SJSA1 (cell line): ENCODE results near the gene GALNTL6. TPM values are rescaled to one million over a fixed set of nuclear protein-coding genes. Genes with fewer than 3 reads are reported as not detected.
"Not testable (repeated sequence)": the region's sequence is repeated elsewhere in the genome, so short reads cannot be mapped to it uniquely, and the experiment has no call there.

Experiments used
- DNase-seq, 2 experiments: peaks; one replicate each; pipeline ENCODE4 v3.0.0-alpha.2; 2015 to 2020; ENCODE audit warnings: low spot score in 2 of 2, low read depth in 1 of 2
- H3K27ac ChIP-seq: fragments of 250-450 bp; sonication (Bioruptor Pico); 2 replicates; pipeline ENCODE4 v1.5.1; 2020; ENCODE audit warnings: mild to moderate bottlenecking, moderate library complexity
- H3K27me3 ChIP-seq: fragments of 250-450 bp; sonication (Bioruptor Pico); replicated peaks from 2 replicates; pipeline ENCODE4 v1.5.1; 2020; ENCODE audit warnings: mild to moderate bottlenecking, moderate library complexity
- H3K36me3 ChIP-seq: fragments of 250-450 bp; sonication (Bioruptor Pico); 2 replicates; pipeline ENCODE4 v1.5.1; 2020; ENCODE audit warnings: mild to moderate bottlenecking
- H3K4me1 ChIP-seq: fragments of 250-450 bp; sonication (Bioruptor Pico); replicated peaks from 2 replicates; pipeline ENCODE4 v1.6.1; 2021; ENCODE audit warnings: mild to moderate bottlenecking
- H3K4me3 ChIP-seq: fragments of 250-450 bp; sonication (Bioruptor Pico); 2 replicates; pipeline ENCODE4 v1.5.1; 2020; ENCODE audit warnings: mild to moderate bottlenecking
- H3K9me3 ChIP-seq: fragments of 250-450 bp; sonication (Bioruptor Pico); replicated peaks from 2 replicates; pipeline ENCODE4 v1.5.1; 2020; ENCODE audit warnings: mild to moderate bottlenecking
- total RNA-seq: library from RNA; depleted of rRNA; stranded (reverse); fragments of >200 nt; shearing (Covaris generic); gene quantifications from 2 replicates; pipeline ENCODE4 v1.2.3, GENCODE V29; 2014

The GALNTL6 gene
- total RNA-seq, 1 experiment from 2014 or later = 0.08 TPM

DNA sequence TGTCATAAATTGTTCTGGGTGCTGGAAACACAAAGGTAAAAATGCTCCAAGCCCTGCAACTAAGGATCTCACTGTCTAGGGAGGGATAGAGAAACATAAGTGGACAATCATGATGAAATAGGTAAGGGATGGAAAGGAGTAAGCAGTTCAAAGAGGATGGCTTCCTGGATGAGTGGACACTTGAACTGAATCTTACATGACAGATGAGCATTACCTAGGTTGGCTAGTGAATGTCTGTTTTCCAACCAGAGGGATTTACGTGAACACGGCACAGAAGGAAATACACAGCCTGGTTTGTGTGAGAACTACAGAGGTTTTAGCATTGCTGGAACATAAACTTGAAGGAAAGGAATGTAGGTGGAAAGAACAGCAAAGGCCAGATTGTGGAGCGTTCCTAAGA, 1205.2 kb downstream of the GALNTL6 start:
- Histone ChIP-seq H3K27ac (no peak overlapping the region), H3K27me3 (peaks cover 10% of the 10 kb centered on the region), H3K4me1 (no peaks in the 10 kb centered on the region), H3K9me3 (no peaks in the 10 kb centered on the region), H3K4me3 (no peak overlapping the region), H3K36me3 (no peaks in the 10 kb centered on the region)
- no peak for DNase-seq

DNA sequence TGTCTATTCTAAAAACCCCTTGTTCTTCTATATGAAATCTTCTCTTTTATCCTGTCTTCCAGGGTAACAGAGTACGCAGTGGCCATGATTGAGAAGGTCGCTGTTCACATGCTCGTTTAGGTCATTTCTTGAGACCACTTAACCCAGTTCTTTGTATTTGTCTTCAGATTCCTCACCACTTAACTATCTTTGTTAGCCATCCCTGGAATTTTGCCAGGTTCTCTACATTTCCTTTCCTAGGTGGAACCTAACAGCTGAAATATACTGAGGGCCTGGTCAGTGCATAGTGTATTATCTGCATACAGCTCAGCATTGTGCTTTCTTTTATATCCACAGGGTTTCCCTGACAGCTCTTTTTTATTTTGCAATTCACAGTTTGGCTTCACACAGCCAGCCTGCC, 1206.5 kb downstream of the GALNTL6 start:
- Histone ChIP-seq H3K27me3 (peaks cover 13% of the 10 kb centered on the region), H3K4me3 (no peak overlapping the region), H3K27ac (no peak overlapping the region), H3K36me3 (no peaks in the 10 kb centered on the region), H3K9me3 (no peaks in the 10 kb centered on the region), H3K4me1 (no peaks in the 10 kb centered on the region)
- DNase-seq = no peak

DNA sequence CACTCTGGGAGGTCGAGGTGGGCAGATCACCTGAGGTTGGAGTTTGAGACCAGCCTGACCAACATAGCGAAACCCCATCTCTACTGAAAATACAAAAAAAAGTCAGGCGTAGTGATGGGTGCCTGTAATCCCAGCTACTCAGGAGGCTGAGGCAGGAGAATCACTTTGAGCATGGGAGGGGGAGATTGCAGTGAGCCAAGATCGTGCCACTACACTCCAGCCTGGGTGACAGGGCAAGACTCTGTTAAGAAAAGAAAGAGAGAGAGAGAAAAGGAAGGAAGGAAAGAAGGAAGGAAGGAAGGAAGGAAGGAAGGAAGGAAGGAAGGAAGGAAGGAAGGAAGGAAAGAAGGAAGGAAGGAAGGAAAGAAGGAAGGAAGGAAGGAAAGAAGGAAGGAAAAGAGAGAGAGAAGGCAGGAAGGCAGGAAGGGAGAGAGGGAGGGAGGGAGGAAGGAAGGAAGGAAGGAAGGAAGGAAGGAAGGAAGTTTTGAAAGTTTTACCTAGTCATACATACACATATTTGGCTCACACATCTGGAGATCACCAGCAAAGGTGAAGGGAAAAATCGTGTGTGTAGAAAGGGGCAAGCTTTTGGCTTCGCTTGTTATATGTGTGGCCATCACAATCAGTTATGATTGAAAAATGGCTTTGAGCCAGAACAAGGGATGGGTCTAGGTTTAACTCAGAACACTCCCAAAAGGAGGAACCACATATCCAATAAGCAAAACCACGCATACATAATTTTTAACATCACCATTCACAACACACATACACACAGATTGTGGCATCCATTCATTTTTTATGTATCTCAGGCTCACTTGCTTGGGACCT, 1208.8 kb downstream of the GALNTL6 start:
- H3K4me3 ChIP-seq, H3K27ac ChIP-seq, H3K4me1 ChIP-seq, H3K9me3 ChIP-seq, DNase-seq, H3K36me3 ChIP-seq: not testable (repeated sequence)
- H3K27me3 ChIP-seq = peaks cover 13% of the 10 kb centered on the region

DNA sequence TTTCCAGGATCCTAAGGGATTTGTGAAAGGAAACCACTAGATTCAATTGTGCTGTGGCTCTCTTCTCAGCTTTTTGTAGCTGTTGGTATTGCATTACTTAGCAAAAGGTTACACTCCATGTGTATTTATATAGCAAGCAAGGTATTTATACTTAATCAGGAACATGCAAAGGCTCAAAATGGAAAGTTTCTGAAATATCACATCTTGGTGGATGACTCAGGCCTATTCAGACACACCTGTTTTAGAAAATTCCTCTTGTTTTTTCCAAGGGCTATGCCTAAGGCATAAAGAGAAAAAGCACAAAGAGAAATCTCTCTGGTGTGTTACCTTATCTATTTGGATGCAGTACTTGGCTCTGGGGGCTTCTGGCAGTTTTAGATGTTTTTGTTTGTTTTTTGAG, 1211.0 kb downstream of the GALNTL6 start:
- Histone ChIP-seq H3K36me3 (no peaks in the 10 kb centered on the region), H3K4me1 (no peaks in the 10 kb centered on the region), H3K27me3 (peaks cover 22% of the 10 kb centered on the region), H3K4me3 (no peak overlapping the region), H3K27ac (no peak overlapping the region), H3K9me3 (no peaks in the 10 kb centered on the region)
- no peak for DNase-seq

DNA sequence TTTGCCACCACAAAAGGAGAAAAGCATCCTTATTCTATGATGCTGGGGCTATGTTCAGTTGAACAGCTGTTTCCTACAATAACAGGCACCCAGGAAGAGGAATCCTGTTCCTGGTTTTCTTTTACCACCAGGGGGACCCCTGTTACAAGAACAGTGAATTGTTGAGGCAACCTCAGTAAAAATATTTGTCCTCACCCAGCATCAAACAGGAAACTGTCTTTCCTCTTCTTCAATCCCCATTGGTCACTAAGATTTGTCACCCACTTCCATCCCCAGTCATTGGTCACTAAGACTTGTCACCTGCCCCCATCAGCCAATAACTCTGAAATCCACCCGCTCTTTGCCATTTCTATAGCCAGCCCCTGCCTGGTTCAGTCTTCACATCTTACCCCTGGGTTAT, 1211.9 kb downstream of the GALNTL6 start:
- Histone ChIP-seq H3K4me1 (no peaks in the 10 kb centered on the region), H3K9me3 (no peaks in the 10 kb centered on the region), H3K4me3 (no peak overlapping the region), H3K27me3 (peaks cover 26% of the 10 kb centered on the region), H3K36me3 (no peaks in the 10 kb centered on the region), H3K27ac (no peak overlapping the region)
- DNase-seq = peak; percentile 49 to 53

DNA sequence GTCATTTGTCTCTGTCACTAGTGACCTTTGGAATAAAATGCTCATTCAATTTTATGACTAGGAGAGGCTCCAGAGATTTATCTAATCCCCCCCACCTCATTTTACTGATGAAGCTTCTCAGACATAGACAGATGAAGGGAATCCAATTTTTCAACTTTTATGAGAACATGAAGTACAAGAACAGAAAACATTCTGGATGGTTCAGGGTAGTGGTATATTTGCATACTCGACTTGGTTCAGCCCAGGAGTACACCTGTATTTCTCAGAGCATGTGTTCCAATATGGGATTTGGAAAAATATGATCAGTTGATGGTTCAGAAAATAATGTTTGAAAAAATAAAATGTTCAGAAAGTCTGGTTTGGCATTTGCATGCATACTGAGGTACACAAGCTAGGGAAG, 1224.0 kb downstream of the GALNTL6 start:
- peaks cover 4% of the 10 kb centered on the region for H3K27me3 ChIP-seq
- no peaks in the 10 kb centered on the region for H3K36me3 ChIP-seq
- DNase-seq = no peak
- no peaks in the 10 kb centered on the region for H3K9me3 ChIP-seq
- H3K27ac ChIP-seq = no peak overlapping the region
- no peaks in the 10 kb centered on the region for H3K4me1 ChIP-seq
- no peak overlapping the region for H3K4me3 ChIP-seq

DNA sequence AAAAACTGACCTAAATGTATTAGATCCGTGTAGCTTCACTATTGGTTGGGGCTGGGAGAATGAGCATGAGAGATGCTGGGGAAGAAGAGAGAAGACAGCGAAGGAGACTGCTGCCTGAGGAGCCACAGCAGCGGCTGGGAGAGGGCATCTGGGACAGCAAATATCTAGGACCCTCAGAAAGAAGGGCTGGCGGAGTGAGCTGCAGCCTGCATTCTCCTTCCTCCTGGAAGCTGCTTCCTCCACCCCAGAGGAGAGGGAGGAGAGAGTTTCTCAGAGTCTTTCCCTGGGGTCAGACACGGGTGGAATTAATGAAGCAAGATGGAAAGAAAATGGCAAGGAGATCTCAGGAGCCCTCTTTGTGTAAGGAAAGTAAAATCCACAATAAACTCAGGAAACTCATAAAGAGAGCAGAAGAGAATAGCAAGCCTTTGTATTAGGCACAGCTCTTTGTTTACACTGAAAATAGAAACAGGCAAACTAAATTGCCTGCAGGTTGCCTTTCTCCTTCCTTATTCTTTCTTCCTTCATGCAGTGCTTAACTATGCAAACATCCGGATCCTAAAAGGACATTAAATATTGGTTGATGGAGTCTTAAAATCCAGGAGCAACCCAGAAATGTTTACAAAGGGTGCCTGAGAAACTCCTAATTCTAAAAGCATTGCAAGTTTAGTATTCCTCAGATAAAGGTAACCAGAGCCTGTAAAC, 1225.1 kb downstream of the GALNTL6 start:
- peaks cover 4% of the 10 kb centered on the region for H3K27me3 ChIP-seq
- H3K4me1 ChIP-seq = no peaks in the 10 kb centered on the region
- no peak overlapping the region for H3K27ac ChIP-seq
- no peak overlapping the region for H3K4me3 ChIP-seq
- no peak for DNase-seq
- no peaks in the 10 kb centered on the region for H3K36me3 ChIP-seq
- H3K9me3 ChIP-seq = no peaks in the 10 kb centered on the region

DNA sequence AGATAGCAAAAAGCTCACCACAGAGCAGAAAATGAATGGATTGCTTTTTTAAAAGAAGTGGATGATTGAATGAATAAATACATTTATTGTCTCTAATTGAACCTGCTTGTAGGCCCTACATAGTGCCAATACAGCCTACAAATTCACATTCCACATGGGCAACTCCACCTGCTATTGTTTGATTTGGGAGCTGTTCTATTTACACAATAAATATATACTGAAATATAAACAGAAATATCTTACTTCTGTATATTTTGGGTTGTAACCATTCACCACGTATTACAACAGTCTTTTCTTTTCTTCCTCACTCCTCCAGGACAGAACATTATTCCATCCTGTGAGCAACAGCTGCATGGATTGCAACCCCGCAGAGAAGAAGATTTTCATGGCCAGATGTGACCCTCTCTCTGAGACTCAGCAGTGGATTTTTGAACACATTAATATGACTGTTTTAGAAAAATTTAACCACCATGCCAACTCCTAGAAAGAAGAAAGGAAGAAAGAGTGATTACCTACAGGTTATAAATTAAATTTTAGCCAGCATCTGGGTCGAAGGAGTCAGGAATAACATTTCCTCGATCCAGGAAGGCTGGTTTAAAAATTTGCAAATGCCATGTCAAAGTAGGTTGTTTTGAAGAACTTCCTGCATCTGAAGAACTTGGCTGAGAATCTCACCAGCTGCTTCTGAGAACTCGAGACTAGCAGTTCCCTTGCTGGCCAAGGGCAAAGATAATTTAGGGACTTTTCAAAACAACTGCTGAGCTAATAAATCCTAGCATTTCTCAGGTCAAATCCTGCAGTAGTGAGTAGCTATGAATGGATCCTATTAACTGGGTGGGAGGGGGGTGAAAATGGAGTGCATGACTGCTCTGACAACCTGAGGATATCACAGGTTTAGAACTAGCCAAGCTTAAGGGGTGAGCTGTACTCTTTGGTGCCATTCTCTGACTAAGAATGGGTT, 1226.7 kb downstream of the GALNTL6 start:
- Histone ChIP-seq H3K4me3 (no peak overlapping the region), H3K4me1 (no peaks in the 10 kb centered on the region), H3K27me3 (peaks cover 5% of the 10 kb centered on the region), H3K27ac (no peak overlapping the region), H3K36me3 (no peaks in the 10 kb centered on the region), H3K9me3 (no peaks in the 10 kb centered on the region)
- DNase-seq = no peak

DNA sequence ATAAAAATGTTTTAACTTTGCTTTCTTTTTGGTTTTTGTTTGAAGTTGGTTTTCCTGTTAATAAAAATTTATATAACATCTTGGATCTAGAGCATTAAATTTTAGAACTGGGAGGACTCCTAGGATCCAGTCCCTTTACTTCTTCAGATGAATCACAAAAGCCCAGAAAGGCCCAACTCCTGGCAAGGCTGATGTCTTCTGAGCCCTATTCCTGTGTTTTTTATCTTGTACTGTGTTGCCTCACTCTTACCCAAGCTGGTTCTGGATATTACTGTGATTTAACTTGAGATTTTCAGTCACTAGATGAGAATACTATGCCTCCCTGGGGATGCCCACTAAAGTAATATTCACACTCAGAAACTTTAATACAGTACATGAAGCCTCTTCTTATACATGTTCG, 1228.3 kb downstream of the GALNTL6 start:
- H3K4me1 ChIP-seq = no peaks in the 10 kb centered on the region
- no peak for DNase-seq
- peaks cover 5% of the 10 kb centered on the region for H3K27me3 ChIP-seq
- no peak overlapping the region for H3K4me3 ChIP-seq
- no peaks in the 10 kb centered on the region for H3K36me3 ChIP-seq
- H3K9me3 ChIP-seq = no peaks in the 10 kb centered on the region
- no peak overlapping the region for H3K27ac ChIP-seq

DNA sequence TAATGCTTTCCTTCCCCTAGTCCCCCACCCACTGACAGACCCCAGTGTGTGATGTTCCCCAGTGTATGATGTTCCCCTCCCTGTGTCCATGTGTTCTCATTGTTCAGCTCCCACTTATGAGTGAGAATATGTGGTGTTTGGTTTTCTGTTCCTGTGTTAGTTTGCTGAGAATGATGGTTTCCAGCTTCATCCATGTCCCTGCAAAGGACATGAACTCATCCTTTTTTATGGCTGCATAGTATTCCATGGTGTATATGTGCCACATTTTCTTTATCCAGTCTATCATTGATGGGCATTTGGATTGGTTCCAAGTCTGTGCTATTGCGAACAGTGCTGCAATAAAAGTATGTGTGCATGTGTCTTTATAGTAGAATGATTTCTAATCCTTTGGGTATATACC, 1228.9 kb downstream of the GALNTL6 start:
- H3K9me3 ChIP-seq, H3K36me3 ChIP-seq, H3K27me3 ChIP-seq, DNase-seq, H3K4me3 ChIP-seq, H3K27ac ChIP-seq, H3K4me1 ChIP-seq: not testable (repeated sequence)

DNA sequence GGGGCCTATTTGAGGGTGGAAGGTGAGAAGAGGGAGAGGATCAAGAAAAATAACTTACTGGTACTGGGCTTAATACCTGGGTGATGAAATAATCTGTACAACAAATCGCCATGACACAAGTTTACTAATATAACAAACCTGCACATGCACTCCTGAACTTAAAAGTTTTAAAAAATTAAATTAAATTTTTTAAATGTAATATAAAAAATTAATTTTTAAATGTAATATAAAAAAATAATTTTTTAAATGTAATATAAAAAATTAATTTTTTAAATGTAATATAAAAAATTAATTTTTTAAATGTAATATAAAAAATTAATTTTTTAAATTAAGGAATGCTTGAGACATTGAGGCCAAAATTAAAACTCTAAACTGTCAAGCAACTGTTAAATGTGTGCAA, 1231.1 kb downstream of the GALNTL6 start:
- Histone ChIP-seq H3K27me3 (peaks cover 8% of the 10 kb centered on the region; the same call in 1 of the 2 replicates), H3K9me3 (no peaks in the 10 kb centered on the region), H3K27ac (no peak overlapping the region), H3K4me1 (no peaks in the 10 kb centered on the region), H3K36me3 (no peaks in the 10 kb centered on the region), H3K4me3 (no peak overlapping the region)
- no peak for DNase-seq

DNA sequence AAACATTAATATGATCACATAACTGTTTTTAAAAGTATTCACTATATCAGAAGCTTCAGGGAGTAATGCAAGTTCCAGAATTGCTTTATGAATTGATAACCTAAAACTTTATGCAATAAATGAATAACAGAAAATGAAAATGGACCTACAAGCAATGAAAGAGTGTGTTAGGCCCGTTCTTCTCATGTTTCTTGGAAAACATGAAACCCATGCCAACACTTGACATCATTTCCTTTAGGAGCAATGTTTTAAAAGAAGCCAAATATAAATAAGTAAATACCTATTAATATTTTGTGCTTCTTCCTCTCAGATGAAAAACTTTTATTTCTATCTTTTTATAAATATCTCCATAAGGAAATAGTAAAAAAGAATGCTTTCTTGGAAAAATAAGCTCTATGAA, 1232.4 kb downstream of the GALNTL6 start:
- Histone ChIP-seq H3K4me3 (no peak overlapping the region), H3K9me3 (no peaks in the 10 kb centered on the region), H3K4me1 (no peaks in the 10 kb centered on the region; the same call in 1 of the 2 replicates), H3K36me3 (no peaks in the 10 kb centered on the region), H3K27me3 (peaks cover 12% of the 10 kb centered on the region; the same call in 1 of the 2 replicates), H3K27ac (no peak overlapping the region)
- DNase-seq = no peak

DNA sequence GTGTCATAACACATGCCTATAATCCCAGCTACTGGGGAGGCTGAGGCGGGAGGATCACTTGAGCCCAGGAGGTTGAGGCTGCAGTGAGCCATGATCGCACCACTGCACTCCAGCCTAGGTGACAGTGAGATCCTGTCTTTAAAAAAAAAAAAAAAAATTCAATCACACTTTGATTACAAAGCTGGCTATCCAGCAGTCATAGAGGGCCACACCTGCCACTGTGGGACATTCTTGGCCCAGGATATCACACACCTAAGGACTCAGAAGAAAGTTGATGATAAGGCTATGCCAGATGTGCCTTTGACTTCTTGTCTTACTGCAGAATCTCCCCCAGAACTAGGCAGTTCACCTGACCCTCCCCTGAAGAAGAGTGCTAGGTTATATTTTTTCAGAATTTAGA, 1232.9 kb downstream of the GALNTL6 start:
- H3K36me3 ChIP-seq = no peaks in the 10 kb centered on the region
- no peak overlapping the region for H3K4me3 ChIP-seq
- H3K27me3 ChIP-seq = peaks cover 12% of the 10 kb centered on the region; the same call in 1 of the 2 replicates
- peaks cover under 1% of the 10 kb centered on the region; the same call in 1 of the 2 replicates for H3K4me1 ChIP-seq
- no peaks in the 10 kb centered on the region for H3K9me3 ChIP-seq
- H3K27ac ChIP-seq = no peak overlapping the region
- no peak for DNase-seq
